Keratinocyte (primary cell): ENCODE results near the gene GNAS-AS1.

ENCODE experiments used
- EZH2 ChIP-seq: IDR thresholded peaks from one replicate; pipeline ENCODE4 v1.6.1; 2012; ENCODE audit warnings: inconsistent platforms, mild to moderate bottlenecking, low read length, moderate library complexity
- TF ChIP-seq, protein P1 (sequence below), 3 experiments: IDR thresholded peaks in 1 of 3; conservative IDR thresholded peaks in 1 of 3; optimal IDR thresholded peaks in 1 of 3; 2 replicates in 2 of 3; 3 replicates in 1 of 3; pipeline versions ENCODE3 to v1.5.1; 2011; ENCODE audit warnings: low read length in 3 of 3, mild to moderate bottlenecking in 3 of 3, moderate library complexity in 2 of 3, control low read depth in 1 of 3, inconsistent platforms in 1 of 3; ENCODE audit not compliant: insufficient read depth in 2 of 3; ENCODE audit errors: extremely low read depth in 1 of 3

DNA sequence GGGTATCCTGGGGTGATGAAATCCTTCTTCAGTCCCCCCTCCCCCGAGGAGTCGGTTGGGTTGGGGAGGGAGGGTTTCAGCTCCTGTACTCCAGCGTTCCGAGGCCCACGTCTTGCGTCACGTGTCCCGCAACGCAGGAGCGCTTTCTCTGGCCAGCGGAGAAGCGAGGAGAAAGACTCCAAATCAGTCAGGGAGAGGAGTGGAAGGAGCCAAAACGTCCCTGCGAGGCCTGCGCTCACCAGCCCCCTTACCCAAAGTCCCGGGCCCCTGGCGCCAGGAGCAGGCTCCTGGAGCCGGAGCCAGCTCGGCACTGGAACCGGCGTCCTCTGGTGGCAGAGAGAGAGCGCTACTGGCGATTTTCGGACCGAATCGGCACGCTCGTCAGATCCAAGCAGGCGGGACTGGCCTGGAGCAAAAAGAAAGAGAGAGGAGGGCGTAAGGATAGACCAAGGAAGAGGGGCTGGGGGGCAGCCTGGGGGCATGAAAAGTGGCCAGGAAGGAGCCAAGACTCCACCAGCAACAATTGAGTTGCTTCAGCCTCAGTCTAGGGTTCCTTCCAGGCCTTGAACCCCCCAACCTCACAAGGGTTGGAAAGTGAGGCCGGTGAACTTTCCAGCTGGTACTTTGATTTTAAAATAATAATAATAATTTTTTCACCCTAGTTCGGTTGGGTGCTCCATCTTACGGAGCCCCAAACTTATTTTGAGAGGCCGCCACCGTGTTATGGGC lies 2.0 kb upstream of the GNAS-AS1 start, which contains the start of gene GNAS:
- TF ChIP-seq, protein P1, sequence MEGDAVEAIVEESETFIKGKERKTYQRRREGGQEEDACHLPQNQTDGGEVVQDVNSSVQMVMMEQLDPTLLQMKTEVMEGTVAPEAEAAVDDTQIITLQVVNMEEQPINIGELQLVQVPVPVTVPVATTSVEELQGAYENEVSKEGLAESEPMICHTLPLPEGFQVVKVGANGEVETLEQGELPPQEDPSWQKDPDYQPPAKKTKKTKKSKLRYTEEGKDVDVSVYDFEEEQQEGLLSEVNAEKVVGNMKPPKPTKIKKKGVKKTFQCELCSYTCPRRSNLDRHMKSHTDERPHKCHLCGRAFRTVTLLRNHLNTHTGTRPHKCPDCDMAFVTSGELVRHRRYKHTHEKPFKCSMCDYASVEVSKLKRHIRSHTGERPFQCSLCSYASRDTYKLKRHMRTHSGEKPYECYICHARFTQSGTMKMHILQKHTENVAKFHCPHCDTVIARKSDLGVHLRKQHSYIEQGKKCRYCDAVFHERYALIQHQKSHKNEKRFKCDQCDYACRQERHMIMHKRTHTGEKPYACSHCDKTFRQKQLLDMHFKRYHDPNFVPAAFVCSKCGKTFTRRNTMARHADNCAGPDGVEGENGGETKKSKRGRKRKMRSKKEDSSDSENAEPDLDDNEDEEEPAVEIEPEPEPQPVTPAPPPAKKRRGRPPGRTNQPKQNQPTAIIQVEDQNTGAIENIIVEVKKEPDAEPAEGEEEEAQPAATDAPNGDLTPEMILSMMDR (optimal IDR thresholded peaks at IDR 0.05 in 1 of 3, IDR thresholded peaks at IDR 0.05 in 1 of 3, conservative IDR thresholded peaks at IDR 0.05 in 1 of 3; ENCODE audit: extremely low read depth in 1 of 3, insufficient read depth in 2 of 3, low read length in 3 of 3): peak; percentile 56 to 85 (median 68)
- TF ChIP-seq EZH2: no peak
